ENCODE results near the gene LTF.
"Not testable (repeated sequence)": the region's sequence is repeated elsewhere in the genome, so short reads cannot be mapped to it uniquely, and the experiment has no call there.

Gene LTF

DNA sequence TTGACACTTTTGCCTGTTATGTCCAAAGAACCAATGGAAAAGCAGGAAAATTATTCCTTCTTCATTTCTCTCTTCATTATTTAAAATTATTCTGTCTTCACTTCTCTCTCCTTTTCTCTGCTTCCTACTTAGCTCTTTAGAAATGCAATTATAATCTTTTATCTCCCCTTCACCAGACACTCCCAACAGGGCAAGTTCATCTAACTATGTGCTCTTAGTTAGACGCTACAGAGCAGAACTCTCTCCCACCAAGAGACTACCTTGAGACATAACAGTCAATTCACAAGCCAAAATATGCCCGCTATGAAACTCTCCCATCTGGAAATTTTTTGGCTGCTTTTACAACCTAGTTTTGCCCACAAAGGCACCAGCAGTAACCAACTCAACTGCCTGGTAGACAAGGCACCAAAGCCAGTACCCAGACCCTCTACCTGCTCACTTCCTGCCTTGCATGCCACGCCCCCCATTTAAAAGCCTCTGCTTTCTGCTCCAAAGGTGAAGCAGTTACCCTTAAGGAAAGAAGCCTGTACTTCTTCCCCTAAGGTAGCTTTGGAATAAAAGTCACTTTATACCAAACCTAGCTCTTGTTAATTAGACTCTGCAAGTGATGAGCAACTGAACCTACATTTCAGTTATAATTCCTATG lies 29.5 kb downstream of the LTF start:
- no peak for DNase-seq

DNA sequence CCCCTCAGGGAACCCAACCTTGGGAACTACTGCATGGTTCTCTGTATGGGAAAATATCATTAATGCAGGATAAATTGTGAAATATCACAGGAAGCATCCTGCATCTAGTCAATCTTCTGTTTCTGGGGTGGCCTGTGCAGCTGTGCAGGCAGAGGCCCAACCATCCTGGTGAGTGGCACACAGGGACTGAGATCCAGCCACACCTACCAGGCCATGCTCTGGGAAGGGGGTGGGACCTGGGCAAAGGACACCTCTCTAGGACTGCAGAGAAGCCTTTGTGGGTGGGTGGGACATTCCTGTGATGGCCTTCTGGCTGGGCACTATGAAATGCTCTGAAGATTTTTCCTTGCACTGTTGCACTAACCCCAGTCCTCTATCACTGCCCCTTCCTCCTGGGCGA lies 30.9 kb downstream of the LTF start:
- no peak for DNase-seq

DNA sequence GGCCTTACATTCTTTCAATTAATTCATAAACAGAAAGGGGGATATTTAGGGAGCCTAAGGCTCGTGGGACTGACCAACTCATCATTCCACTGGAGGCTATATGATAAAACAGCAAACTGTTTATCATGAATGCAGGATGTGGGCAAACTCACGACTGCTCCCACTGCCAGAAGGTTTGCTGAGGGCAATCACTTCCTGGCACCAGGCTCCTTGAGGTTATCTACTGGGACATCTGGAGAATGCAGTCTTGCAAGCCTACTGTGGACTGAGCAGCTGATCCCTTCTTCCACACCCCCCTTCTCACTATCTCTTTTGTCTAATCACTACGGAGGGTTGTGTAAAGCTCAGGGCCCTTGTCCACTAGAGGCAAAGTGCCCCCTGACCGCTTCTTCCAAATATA lies 31.6 kb downstream of the LTF start:
- not testable (repeated sequence) for DNase-seq

DNA sequence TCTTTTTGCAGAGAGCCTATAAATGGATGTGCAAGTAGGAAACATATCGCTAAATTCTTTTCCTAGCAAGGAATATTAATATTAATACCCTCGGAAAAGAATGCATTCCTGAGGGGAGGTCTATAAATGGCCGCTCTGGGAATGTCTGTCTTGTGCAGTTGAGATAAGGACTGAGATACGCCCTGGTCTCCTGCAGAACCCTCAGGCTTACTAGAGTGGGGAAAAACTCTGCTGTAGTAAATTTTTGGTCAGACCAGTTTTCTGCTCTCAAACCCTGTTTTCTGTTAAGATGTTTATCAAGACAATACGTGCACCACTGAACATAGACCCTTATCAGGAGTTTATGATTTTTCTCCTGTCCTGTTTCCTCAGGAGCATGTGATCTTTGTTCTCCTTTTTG lies 32.8 kb downstream of the LTF start:
- DNase-seq = not testable (repeated sequence)

DNA sequence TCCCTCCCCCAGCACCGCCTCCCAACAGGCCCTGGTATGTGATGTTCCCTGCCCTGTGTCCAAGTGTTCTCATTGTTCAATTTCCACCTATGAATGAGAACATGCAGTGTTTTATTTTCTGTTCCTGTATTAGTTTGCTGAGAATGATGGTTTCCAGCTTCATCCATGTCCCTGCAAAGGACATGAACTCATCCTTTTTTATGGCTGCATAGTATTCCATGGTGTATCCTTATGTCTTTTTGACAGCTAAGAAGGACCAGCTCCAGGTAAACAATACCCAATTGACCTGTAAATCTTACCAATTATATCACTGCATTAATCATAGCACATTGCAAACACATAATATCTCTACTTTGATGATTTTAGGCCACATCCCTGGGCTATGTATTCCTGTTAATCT lies 33.8 kb downstream of the LTF start:
- not testable (repeated sequence) for DNase-seq

DNA sequence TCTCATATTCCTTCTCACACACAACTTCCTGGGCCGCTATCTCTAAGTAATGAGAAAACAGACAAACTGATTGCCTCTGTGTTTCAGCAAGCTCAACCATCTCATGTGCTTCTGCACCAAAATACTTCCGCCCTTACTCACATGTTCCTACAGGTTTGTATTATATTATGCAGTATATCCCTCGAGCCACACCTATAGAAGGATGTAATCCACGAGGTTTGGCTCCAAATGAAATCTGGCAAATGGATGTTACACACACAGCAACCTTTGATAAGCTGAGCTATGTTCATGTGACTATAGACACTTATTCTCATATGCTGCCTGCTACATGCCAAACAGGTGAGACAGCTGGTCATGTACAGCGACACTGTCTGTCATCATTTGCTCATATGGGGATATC lies 35.0 kb downstream of the LTF start:
- DNase-seq = no peak

DNA sequence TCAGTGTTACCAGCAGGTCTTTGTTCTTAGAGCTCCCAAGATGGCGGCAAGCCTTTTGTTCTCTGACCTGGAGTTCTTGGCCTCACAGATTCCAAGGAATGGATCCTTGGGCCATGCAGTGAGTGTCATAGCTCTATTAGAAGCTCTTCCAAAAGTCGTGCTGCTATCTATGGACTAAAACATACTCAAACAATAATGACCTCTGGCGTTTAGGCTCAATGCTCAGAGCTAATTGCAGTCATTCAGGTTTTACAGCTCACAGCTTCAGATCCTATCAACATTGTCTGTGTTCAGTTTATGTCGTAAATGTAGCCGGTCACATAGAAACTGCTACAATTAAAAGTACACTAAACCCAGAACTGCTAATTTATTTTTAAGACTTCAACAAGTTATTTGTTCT lies 35.5 kb downstream of the LTF start:
- DNase-seq = no peak

DNA sequence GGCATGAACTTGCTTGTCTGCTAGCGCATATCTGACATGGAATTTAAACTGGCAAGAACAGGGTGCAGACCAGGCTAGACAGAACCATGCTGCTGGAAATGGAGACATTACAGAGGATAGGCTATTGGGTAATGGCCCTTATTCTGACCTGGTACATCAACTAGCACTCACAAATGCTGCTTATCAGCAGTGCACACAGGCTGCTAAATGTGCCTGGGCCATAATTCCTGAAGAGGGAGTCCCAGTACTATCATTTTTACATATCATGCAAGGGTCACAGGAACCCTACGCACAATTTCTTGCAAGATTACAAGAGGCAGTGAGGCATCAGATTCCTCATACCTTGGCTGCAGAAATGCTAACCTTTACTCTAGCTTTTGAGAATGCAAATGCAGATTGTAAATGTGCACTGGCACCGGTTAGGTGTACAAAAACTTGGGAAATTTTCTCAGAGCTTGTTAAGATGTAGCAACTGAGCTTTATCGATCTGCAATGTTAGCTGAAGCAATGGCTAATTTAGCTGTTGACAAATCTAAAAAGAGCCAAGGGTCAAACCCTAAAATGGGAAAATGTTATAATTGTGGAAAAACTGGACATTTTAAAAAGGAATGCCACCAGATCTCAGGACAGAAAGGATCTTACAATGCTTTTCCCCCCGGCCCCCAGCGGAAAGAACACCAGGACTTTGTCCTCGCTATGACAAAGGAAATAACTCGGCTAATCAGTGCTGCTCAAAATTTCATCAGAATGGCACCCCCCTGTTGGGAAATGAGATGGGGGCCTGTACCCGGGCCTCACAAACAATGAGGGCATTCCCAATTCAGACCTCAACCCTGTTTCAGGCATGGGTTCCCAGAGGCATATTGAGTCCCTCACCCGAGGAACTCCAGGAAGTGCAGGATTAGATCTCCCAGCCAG lies 36.5 kb downstream of the LTF start:
- DNase-seq = no peak

DNA sequence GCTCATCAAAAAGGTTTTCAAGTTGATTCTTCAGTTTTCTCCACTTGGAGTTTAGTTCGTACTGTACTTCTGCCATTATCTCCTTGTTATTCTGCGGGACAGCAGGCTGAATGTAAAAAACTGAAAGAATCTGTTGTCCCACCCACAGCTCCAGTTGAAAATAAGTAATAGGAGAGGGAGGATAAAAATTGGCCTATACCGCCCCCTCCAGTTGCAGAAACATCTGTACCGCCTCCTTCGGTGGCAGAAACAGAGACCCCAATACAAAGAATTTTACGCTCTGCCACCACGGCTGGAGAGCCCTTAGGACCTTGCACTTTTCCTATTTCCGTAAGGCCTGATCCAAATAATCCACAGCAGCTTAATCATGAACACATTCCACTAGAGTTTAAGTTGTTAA lies 37.3 kb downstream of the LTF start:
- DNase-seq = not testable (repeated sequence)

DNA sequence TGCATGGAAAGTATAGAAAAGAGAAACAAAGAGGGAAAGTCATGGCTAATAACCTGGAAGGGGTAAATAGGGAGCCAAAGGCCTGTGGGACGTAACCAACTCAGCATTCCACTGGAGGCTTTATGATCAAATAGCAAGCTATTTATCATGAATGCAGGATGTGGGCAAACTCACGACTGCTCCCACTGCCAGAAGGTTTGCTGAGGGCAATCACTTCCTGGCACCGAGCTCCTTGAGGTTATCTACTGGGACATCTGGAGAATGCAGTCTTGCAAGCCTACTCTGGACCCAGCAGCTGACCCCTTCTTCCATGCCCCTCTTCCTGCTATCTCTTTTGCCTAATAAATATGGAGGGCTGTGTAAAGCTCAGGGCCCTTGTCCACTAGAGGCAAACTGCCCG lies 38.2 kb downstream of the LTF start:
- not testable (repeated sequence) for DNase-seq

DNA sequence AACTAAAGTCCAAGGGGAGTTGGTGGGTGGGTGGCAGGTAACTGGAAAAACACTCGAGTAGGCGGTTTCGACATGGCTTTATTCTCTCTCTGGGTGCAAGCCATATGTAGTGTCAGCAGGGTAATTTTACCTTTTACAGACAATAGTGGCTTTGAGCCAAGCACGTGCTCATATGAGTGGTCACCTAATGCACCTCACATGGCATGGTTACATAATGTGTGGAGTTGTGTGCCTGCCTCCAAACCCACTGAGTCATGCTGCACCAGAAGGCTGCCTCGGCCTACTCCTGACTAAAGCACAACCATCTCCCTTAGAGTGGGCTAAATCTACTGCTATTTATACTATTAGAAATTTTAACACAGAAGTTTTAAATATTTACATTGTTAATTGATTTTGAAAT lies 41.1 kb downstream of the LTF start:
- DNase-seq = no peak

DNA sequence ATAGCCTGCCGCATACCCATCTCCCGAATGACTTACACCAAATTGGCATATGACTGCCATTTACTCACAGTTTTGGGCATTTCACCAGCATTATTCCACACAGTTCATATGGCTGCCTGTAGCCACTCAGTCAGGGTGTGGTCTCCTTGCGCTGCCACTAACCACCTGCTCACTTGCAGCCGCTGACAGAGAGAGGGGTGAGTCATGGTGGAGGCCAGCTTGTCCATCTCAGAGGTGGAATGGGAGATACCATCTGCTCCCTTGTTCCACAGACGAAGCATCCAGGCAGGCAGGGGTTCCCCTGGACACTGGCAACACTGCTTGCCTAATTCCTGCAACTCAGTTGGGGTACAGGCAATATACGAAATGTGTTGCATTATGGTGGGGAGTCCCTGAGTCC lies 42.1 kb downstream of the LTF start:
- DNase-seq = no peak

DNA sequence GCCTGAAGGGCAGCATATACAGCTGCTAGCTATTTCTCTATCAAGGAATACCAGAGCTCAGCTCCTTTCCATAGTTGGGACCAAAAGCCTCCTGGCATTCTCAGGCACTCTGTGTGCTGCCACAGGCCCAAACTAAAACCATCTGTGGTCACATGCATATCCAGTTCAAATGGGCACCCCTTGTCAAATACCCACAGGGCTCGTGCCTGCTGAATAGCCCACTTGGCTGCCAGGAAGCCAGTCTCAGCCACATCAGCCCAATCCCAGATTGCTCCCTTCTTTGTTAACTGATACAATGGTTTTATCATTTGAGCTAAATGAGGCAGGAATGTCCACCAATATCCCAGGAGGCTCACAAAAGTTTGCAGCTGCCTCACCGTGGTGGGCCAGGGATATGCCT lies 43.8 kb downstream of the LTF start:
- no peak for DNase-seq

DNA sequence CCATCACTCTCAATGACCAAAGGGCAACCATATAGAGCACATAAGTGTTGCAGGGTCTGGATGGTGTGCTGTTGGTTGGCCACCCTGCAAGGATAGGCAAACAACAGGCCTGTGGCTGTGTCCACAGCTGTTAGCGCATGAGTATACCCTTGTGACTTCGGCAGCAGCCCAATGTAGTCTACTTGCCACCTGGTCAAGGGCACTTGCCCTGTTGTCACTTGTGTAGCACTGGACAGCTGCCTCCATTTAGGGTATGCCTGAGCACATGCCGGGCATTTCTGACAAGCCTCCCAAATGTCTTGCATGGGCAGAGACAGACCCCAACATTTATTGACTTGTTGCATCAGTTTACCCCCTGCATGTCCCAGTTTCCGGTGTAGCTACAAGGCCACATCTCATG lies 44.9 kb downstream of the LTF start:
- DNase-seq = no peak

DNA sequence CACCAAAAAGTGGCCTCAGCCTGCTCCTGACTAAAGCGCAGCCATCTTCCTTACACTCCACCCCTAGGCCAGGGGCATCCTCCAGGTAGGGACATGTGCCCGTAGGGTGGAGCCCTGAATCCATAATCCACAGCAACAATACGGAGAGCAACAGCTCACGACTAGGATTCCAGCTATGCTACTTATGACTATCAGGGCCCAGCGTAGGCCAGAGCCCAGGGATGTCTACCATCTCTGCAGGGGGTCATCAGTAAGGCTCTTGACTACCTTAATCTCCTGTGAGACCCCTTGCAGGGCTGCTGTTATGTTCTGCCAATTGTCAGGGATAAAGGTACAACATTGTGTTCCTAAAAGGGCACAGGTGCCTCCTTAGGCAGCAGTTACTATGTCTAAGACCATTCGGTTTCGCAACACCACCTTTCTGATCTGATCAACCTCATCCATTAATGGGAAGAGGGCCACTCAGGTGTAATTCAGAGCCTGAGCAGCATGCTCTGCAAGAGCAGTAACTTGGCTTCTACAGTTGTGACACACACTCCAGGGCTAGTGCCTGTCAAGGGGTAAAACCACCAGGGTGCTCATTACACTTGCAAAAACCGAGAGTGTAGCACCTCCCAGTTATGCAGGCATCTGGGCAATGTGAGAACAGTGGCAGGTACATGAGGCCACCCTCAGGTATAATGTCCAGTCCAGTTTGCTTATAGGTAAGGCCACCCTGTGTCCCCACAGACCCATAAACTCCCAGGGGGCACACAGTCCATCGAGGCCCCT lies 46.7 kb downstream of the LTF start:
- no peak for DNase-seq

DNA sequence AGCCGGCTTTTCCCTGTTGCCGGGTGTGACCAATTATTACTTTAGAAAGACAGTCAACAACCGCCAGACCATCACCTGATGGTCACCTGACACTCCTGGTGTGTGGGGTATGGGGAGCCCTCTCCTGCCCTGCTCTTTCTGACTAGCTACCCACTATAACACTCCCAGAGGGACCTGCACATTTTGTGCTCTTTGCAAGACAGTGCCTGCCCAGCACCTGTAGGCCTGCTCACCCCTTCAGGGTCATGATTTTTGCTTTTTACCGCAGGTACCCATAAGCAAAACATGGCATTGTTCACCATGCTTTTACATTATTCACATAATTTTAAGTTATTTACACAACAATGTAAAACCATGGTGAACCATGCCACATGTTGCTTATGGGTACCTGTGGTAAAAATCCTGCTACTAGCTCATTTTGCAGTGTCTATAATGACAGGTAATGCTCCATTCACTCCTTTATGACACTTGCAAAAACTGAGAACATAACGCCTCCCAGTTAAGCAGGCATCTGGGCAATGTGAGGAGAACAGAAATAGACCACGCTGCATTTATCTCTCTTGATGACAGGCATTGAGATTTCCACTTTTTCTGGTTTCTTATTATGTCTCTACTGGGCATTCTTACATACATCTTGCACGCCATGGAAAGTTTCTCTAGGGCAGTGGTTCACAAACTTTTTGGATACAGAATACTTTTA lies 47.7 kb downstream of the LTF start:
- no peak for DNase-seq

DNA sequence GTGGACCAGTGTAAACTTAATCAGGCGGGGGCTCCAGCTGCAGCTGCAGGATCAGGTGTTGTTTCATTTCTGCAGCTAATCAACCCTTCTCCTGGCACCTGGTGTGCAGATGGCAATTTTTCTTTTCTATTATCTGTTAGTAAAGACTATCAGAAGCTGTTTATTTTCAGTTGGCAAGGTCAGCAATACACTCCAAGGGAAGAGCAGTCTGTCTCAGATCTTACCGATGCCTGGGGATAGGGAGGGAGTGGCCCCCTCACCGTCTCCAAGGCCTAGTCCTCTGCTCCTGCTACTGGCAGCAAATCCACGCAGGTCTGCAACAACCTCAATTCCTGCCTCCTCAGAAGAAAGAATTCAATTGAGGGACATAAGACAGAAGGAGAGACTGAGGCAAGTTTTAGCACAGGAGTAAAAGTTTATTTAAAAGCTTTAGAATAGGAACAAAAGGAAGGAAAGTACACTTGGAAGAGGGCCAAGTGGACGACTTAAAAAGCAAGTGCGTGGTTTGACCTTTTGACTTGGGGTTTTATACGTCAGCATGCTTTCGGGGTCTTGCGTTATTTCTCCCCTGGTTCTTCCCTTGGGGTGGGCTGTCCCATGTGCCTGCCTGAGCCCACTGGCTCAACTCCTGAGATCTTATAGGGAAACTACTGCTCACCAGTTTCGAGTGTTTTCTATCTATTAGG lies 48.4 kb downstream of the LTF start:
- DNase-seq = peak; percentile 25

DNA sequence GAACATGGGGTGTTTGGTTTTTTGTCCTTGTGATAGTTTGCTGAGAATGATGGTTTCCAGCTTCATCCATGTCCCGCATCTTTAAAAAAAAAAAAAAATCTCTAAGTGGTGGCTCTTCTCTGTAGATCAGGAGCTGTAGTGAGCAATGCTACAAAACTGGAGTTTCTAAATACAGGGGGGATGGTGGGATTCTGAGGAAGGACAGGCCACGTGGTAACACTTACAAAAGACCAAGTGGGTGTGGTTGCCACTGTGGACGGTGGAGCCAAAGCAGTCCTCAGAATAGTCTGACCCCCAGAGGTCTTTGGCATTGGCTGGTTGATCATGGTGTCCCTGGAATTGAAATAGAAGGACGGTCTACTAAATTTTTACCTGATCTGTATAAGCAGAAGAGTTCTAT lies 50.0 kb downstream of the LTF start:
- no peak for DNase-seq

DNA sequence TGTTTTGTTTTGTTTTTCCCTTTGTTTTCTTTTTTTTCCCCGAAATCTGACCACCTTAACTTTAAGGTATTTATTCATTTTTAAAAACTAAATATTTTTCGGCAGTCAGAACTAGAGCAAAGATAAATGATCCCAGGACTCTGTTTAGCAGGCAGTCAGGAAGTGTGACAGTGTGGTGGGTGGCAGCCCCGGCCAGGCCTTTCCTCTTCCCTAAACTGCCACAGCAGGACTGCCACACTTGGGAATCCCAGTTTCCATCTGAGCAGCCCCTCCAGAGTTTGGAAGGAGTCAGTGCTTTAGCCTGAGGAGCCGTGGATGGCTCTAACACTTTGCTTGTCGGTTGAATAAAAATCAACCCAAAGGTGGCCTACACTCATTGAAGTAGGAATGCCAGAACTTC lies 50.8 kb downstream of the LTF start:
- DNase-seq = no peak

DNA sequence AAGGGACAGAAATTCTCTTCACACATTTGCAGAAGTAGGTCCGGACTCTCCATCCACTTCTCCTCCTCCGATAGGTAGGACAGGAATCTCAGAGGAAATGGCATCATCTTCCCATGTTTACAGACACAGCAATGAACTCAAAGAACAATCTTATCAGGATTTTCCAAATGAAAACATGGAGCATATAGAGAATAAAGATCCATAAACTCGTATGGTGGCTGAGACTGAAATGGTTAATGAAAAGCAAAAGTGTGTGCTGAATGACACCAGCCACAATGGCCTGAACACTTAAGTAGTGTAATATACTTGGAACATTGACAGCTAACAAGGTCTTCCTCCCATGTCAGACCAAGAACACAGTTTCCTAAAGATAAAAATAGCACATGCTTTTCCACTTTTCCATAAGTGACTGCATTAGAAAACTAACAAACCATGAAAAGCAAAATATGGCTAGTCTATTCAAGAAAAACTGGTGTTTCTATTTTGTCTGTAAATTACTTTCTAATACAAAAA lies 51.9 kb downstream of the LTF start:
- DNase-seq = no peak

DNA sequence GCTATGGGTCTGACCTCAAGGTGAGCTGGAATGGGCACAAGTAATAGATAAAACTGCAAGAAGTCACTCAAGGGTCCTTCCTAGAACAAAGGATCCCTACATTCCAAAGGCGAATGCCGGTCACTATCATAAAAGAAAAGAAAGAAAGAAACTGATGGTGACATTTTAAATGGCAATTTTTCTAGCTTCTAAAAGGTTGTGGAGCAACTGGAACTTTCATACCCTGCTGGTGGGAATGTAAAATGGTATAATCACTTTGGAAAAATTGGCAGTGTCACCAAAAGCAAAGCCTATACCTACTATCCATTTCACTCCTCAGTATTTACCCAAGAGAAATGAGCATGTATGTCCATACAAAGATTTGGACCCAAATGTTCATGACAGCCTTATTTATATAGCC lies 53.4 kb downstream of the LTF start:
- no peak for DNase-seq

DNA sequence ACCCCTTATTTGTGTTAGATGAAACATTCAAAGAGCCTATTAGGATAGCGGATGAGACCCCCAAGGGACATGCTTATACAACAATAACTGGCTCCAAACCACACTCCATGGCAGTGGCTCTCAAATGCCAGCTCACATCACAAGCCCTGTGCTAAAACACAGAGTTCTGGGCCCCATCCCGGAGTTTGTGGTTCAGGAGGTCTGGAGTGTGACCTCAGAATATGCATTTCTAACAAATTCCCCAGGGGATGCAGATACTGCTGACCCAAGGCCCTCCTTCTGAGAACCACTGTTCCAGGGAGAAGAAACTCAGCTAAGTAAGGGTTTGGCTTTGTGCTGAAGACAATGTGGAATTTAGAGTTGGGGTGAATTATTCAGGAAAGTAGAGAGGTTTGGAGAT lies 54.0 kb downstream of the LTF start:
- DNase-seq = no peak

Measured in NCI-H774 (cell line).